GM12892 (cell line): ENCODE results near the gene SLC12A9.

Experiments used
- POLR2A ChIP-seq: IDR thresholded peaks from 2 replicates; pipeline ENCODE4 v1.6.1; 2011; ENCODE audit warnings: low read depth, low read length, control low read depth
- POLR2AphosphoS5 ChIP-seq: IDR thresholded peaks from 2 replicates; pipeline ENCODE4 v1.6.1; 2011; ENCODE audit warnings: low read depth, low read length, control low read depth
- TAF1 ChIP-seq: IDR thresholded peaks from 2 replicates; pipeline ENCODE4 v1.6.1; 2011; ENCODE audit warnings: low read depth, mild to moderate bottlenecking, control low read depth, low read length, borderline replicate concordance

DNA sequence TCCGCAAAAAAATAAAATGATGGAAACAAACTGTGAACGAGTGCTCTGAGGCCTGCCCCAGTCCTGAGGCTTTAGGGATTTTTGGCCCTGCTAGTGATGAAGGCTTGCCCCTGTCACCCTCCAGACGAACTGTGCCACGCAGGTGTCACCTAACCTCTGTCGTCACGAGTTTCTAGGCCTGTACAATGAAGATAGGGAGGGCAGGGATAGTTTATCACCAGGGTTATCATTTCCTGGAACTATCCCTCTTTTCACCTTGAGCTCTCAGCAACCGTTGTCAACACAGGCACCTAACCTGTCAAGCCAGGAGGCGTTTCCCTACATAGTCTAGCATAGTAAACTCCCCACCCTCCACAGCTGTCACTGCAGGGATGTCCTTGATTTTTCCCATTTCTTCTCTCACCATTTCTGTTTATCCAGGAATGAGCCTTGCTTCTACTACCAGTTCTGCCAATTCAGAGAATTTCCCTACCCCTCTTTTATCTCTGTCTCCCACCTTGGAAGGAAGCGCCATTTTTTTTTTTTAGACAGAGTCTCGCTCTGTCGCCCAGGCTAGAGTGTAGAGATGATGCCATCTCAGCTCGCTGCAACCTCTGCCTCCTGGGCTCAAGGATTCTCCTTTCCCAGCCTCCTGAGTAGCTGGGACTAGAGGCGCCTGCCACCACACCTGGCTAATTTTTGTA, 45.4 kb downstream of the SLC12A9 start:
- TF ChIP-seq POLR2AphosphoS5 (no peak), POLR2A (no peak), TAF1 (no peak)
